ENCODE measurements around the gene RNF213. TPM values are rescaled to one million over a fixed set of nuclear protein-coding genes. Genes with fewer than 3 reads are reported as not detected.
"Not testable (repeated sequence)": the region's sequence is repeated elsewhere in the genome, so short reads cannot be mapped to it uniquely, and the experiment has no call there.

Gene RNF213
- total RNA-seq, 4 donors from 2014 or later = 83.6 to 205 (median 103) TPM

DNA sequence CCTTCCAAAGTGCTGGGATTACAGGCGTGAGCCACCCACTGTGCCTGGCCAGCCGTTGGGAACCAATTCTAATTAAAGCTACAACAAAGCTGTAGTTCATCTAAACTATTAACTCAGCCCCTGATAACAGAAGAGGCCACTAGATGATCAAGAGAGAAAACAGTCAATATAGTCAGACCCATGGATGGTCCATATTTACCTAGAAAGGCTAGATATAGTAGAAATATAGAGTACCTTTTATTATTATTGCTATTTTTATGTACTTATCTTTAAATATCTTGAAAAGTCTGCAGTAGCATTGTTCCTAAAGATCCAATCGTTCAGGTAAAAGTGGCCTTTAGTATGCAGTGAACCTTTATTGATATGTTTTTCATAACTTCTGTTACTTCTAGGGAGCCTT, 43.2 kb downstream of the RNF213 start:
- no peak for TF ChIP-seq CTCF (IDR thresholded peaks at IDR 0.05)
- no peak for ATAC-seq (ENCODE audit: low FRiP score)
- no peak for DNase-seq (ENCODE audit: low spot score)

DNA sequence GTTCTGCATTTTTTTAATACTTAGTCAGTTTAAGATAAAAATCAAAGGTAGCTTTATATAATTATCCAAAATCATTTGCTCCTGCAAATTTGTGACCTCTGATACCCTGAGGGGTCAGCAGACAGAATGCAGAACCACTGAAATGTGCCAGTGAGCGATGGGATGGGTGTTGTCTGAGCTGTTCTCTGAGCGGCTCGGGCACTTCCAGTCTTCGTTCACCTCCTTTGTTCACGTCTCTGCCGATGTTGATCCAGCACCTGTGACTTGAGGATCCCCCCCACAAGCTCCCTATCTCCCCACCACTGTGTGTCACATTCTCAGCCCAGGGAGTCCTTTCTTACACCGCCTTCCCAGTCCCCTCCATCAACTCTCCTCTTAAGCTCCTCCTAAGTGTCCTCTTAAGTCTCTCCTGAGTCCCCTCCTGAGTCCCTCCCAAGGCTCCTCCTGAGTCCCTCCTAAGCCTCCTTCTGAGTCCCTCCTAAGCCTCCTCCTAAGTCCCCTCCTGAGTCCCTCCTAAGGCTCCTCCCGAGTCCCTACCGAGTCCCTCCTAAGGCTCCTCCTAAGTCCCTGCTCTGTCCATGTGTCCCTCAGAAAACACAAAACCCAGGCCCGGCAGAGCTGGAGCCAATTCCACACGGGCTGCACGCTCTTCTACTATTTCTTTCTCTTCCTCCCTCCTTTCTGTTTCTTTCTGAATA, 47.5 kb downstream of the RNF213 start:
- DNase-seq (ENCODE audit: low spot score) = no peak
- ATAC-seq (ENCODE audit: low FRiP score) = no peak
- no peak for TF ChIP-seq CTCF (IDR thresholded peaks at IDR 0.05)

GRCh38 chr17:80308692-80309517, 48.3 kb downstream of the RNF213 start:
- DNase-seq (ENCODE audit: low spot score) = no peak
- ATAC-seq (ENCODE audit: low FRiP score) = no peak
- TF ChIP-seq CTCF (IDR thresholded peaks at IDR 0.05) = no peak

DNA sequence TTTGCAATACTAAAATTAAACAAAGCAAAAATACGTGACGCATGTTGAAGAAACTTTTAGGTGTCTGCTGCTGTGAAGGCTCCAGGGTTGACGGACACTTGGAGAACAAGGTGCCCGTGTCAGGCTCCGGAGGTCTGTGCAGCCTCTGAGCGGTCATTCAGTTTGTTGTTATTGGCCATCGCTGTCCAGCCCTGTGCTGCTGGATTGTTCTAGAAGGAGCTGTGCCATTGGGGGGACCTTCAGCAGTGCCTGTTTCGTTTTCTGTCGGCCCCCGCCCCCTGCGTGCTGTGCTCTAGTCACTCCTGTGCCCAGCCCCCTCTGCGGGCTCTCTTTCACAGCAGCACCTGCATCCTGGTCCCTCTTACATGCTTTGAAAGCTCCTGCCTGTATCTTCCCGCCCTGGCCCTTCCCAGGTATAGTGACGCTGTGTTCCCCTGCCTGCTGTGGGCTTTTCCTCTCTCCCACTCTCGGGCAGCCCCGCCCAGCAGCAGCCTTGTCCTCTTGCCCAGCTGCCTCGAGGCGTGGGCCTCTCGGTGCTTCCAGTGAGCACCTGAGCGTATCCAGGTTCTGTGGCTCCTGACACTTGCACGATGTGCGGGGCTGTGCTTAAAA, 50.7 kb downstream of the RNF213 start:
- no peak for ATAC-seq (ENCODE audit: low FRiP score)
- no peak for DNase-seq (ENCODE audit: low spot score)
- no peak for TF ChIP-seq CTCF (IDR thresholded peaks at IDR 0.05)

DNA sequence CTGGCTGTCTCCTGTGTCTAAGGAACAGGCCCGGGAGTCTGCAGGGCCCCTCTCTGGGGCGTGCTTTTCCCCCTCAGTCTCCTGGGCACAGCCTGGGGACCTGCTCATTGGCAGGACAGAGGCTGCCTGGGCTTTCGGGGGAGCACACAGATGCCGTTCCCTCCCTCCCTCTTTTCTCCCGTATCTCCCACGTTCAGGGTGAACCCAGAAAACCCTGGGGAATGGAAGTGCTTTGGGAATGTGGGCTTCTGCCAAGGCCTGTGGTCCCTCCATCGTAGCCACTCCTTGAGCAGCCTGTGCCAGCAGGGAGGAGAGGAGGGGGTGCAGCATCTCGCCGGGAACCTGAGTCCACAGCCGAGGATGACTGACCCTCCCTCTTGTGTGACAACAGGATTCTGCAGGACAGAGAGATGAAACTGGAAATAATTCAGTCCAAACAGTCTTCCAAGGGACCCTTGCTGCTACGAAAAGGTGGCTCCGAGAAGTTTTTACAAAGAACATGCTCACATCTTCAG, 52.0 kb downstream of the RNF213 start:
- ATAC-seq (ENCODE audit: low FRiP score) = no peak
- DNase-seq (ENCODE audit: low spot score) = no peak
- no peak for TF ChIP-seq CTCF (IDR thresholded peaks at IDR 0.05)

- DNase-seq (ENCODE audit: low spot score) (no peak), ATAC-seq (ENCODE audit: low FRiP score) (no peak)
- no peak for TF ChIP-seq CTCF (IDR thresholded peaks at IDR 0.05)
These were observed 52.6 kb downstream of the RNF213 start for GRCh38 chr17:80313160-80313829.

DNA sequence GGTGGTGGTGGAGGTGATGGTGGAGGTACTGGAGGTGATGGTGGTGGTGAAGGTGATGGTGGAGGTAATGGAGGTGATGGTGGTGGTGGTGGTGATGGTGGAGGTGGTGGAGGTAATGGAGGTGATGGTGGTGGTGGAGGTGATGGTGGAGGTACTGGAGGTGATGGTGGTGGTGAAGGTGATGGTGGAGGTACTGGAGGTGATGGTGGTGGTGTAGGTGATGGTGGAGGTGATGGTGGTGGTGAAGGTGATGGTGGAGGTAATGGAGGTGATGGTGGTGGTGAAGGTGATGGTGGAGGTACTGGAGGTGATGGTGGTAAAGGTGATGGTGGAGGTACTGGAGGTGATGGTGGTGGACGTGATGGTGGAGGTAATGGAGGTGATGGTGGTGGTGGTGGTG, 53.3 kb downstream of the RNF213 start:
- not testable (repeated sequence) for ATAC-seq (ENCODE audit: low FRiP score); DNase-seq (ENCODE audit: low spot score)

Data from omental fat pad (tissue), 4 donors.